Measurements from ENCODE around the gene DIPK1B. TPM values are rescaled to one million over a fixed set of nuclear protein-coding genes. Genes with fewer than 3 reads are reported as not detected.
A peak's percentile ranks its signal among the peaks of the same experiment; 100 is the strongest.

DIPK1B gene
- total and polyA plus RNA-seq, 12 donors: 15.7 to 37.9 (median 18.3) TPM

DNA sequence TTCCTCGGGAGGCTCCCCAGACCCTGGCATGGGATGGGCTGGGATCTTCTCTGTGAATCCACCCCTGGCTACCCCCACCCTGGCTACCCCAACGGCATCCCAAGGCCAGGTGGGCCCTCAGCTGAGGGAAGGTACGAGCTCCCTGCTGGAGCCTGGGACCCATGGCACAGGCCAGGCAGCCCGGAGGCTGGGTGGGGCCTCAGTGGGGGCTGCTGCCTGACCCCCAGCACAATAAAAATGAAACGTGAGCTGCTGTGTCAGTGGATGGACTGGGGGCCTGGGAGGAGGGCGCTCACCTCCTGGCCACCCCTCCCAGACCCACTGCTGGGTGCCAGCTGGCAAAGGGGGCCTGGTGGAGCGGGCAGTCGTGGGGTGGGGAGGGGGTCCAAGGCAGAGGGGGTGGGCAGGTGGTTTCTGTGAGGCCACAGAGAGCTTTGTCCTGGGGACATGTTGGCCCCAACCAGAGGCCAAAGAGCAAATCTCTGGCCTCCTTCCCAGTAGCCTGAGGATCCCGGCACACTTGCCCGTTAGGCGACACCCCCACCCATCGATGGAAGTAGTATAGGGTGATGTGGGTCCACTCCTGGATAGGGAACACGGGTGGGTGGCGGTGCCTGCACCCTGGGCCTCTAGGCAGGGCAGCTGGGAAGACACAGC is 39.8 kb upstream of the DIPK1B start:
- TF ChIP-seq CTCF (IDR thresholded peaks at IDR 0.05): no peak
- H3K27ac ChIP-seq: peak overlapping the region in 8 of 10 donors; percentile 7 to 94 (median 68)
- intact Hi-C loops (cut with DNase I): no loop called here
- DNase-seq (no peak), ATAC-seq (peak in 4 of 8 donors; percentile 0)
- no peaks in the 10 kb centered on the region for H3K9me3 ChIP-seq
- H3K36me3 ChIP-seq: peaks cover 0 to 93% (median 39%) of the 10 kb centered on the region in 9 donors
- H3K4me3 ChIP-seq: peak overlapping the region in 6 of 10 donors; percentile 11 to 79 (median 65)
- WGBS, 2 donors: 48% methylated on average over 13 to 14 of the region's 14 CpGs
- peaks cover 0 to 26% (median 0%) of the 10 kb centered on the region in 7 donors for H3K27me3 ChIP-seq
- peaks cover 0 to 39% (median 5%) of the 10 kb centered on the region in 9 donors for H3K4me1 ChIP-seq

GRCh38 chr9:136673088-136673974 is 39.0 kb upstream of the DIPK1B start:
- H3K4me1 ChIP-seq: peaks cover 0 to 39% (median 6%) of the 10 kb centered on the region in 9 donors
- peak overlapping the region in 2 of 10 donors; percentile 77 to 79 for H3K4me3 ChIP-seq
- DNase-seq (no peak), ATAC-seq (peak in 7 of 8 donors; percentile 1 to 12 (median 6))
- H3K36me3 ChIP-seq: peaks cover 0 to 86% (median 31%) of the 10 kb centered on the region in 9 donors
- 60 to 74% methylated on average over 35 of the region's 35 CpGs for WGBS, 2 donors
- intact Hi-C loops (cut with DNase I): no loop called here
- H3K27ac ChIP-seq: peak overlapping the region in 9 of 10 donors; percentile 2 to 94 (median 63)
- no peak for TF ChIP-seq CTCF (IDR thresholded peaks at IDR 0.05)
- no peaks in the 10 kb centered on the region for H3K9me3 ChIP-seq
- H3K27me3 ChIP-seq: peaks cover 0 to 19% (median 0%) of the 10 kb centered on the region in 7 donors

GRCh38 chr9:136673975-136674785 is 38.2 kb upstream of the DIPK1B start:
- Histone ChIP-seq H3K4me3 (no peak overlapping the region), H3K27me3 (peaks cover 0 to 16% (median 0%) of the 10 kb centered on the region in 7 donors), H3K27ac (peak overlapping the region in 8 of 10 donors; percentile 2 to 94 (median 62)), H3K9me3 (no peaks in the 10 kb centered on the region), H3K36me3 (peaks cover 0 to 78% (median 26%) of the 10 kb centered on the region in 9 donors), H3K4me1 (peaks cover 0 to 45% (median 14%) of the 10 kb centered on the region in 9 donors)
- WGBS, 2 donors: 65 to 68% methylated on average over 26 of the region's 26 CpGs
- DNase-seq (no peak), ATAC-seq (peak; percentile 1 to 39 (median 23))
- no peak for TF ChIP-seq CTCF (IDR thresholded peaks at IDR 0.05)
- intact Hi-C loops (cut with DNase I): no loop called here
